SK-N-SH treated with all-trans-retinoic acid at 6 μM for 48 hours (cell line): Measurements from ENCODE around the gene PSAPL1.

Experiments
- ATAC-seq: fragments of 200-7000 bp; cut with Tn5 transposase; 3 replicates; pipeline ENCODE4 v1.9.1; 2020; ENCODE audit warnings: mild to moderate bottlenecking, moderate library complexity
- ARNTL ChIP-seq: fragments of 450-650 bp; formaldehyde crosslinking; IDR thresholded peaks from 2 replicates; pipeline ENCODE4 v1.5.0; 2020; ENCODE audit warnings: low read depth, mild to moderate bottlenecking, moderate library complexity, borderline replicate concordance
- BACH2 ChIP-seq: fragments of 250-450 bp; sonication (Bioruptor Pico); IDR thresholded peaks from 2 replicates; pipeline ENCODE4 v1.9.0; 2021; ENCODE audit warnings: mild to moderate bottlenecking, borderline replicate concordance
- CREB5 ChIP-seq: fragments of 250-450 bp; sonication (Bioruptor Pico); IDR thresholded peaks from 2 replicates; pipeline ENCODE4 v1.5.1; 2020; ENCODE audit warnings: low read depth, mild to moderate bottlenecking, moderate library complexity
- ESRRG ChIP-seq: fragments of 250-450 bp; sonication (Bioruptor Pico); IDR thresholded peaks from 2 replicates; pipeline ENCODE4 v1.6.1; 2021; ENCODE audit warnings: mild to moderate bottlenecking
- GLIS3 ChIP-seq: fragments of 250-450 bp; sonication (Bioruptor Pico); IDR thresholded peaks from 2 replicates; pipeline ENCODE4 v1.5.0; 2020; ENCODE audit warnings: mild to moderate bottlenecking, moderate library complexity
- ISL1 ChIP-seq: fragments of 250-450 bp; sonication (Bioruptor Pico); IDR thresholded peaks from 2 replicates; pipeline ENCODE4 v2.1.2; 2022; ENCODE audit warnings: mild to moderate bottlenecking, moderate library complexity
- PPARA ChIP-seq: fragments of 250-450 bp; sonication (Bioruptor Pico); IDR thresholded peaks from 2 replicates; pipeline ENCODE4 v1.5.0; 2020; ENCODE audit warnings: mild to moderate bottlenecking, borderline replicate concordance
- RARB ChIP-seq: fragments of 250-450 bp; sonication (Bioruptor Pico); IDR thresholded peaks from 2 replicates; pipeline ENCODE4 v1.8.0; 2021; ENCODE audit warnings: mild to moderate bottlenecking, moderate library complexity
- SNAI2 ChIP-seq: fragments of 250-450 bp; sonication (Bioruptor Pico); IDR thresholded peaks from 2 replicates; pipeline ENCODE4 v1.5.0; 2020; ENCODE audit warnings: mild to moderate bottlenecking, moderate library complexity
- TOX ChIP-seq: fragments of 250-450 bp; sonication (Bioruptor Pico); IDR thresholded peaks from 2 replicates; pipeline ENCODE4 v1.8.0; 2021; ENCODE audit warnings: mild to moderate bottlenecking, moderate library complexity, borderline replicate concordance
- ZFP3 ChIP-seq: fragments of 250-450 bp; sonication (Bioruptor Pico); IDR thresholded peaks from 2 replicates; pipeline ENCODE4 v1.5.0; 2020; ENCODE audit warnings: mild to moderate bottlenecking, moderate library complexity
- ZFP30 ChIP-seq: fragments of 450-650 bp; formaldehyde crosslinking; IDR thresholded peaks from 2 replicates; pipeline ENCODE4 v1.5.0; 2022; ENCODE audit warnings: mild to moderate bottlenecking, moderate library complexity
- ZNF565 ChIP-seq: fragments of 450-650 bp; formaldehyde crosslinking; conservative IDR thresholded peaks from 2 replicates; pipeline ENCODE4 v1.5.0; 2020; ENCODE audit warnings: low read depth, mild to moderate bottlenecking, moderate library complexity
- ZNF70 ChIP-seq: fragments of 450-650 bp; formaldehyde crosslinking; IDR thresholded peaks from 2 replicates; pipeline ENCODE4 v1.5.0; 2020; ENCODE audit warnings: mild to moderate bottlenecking, moderate library complexity
- ZNF8 ChIP-seq: fragments of 450-650 bp; formaldehyde crosslinking; IDR thresholded peaks from 2 replicates; pipeline ENCODE4 v1.5.0; 2020; ENCODE audit warnings: mild to moderate bottlenecking, moderate library complexity
- TF ChIP-seq, protein P1 (sequence below): fragments of 250-450 bp; sonication (Bioruptor Pico); IDR thresholded peaks from 2 replicates; pipeline ENCODE4 v1.5.1; 2021; ENCODE audit warnings: mild to moderate bottlenecking, moderate library complexity
- TF ChIP-seq, protein P2 (sequence below): fragments of 250-450 bp; sonication (Bioruptor Pico); IDR thresholded peaks from 2 replicates; pipeline ENCODE4 v1.8.0; 2020; ENCODE audit warnings: mild to moderate bottlenecking, moderate library complexity, borderline replicate concordance
- TF ChIP-seq, protein P3 (sequence below): fragments of 250-450 bp; sonication (Bioruptor Pico); IDR thresholded peaks from 2 replicates; pipeline ENCODE4 v1.8.0; 2021; ENCODE audit warnings: low read depth, mild to moderate bottlenecking, moderate library complexity, borderline replicate concordance
- TF ChIP-seq, protein P4 (sequence below): fragments of 250-450 bp; sonication (Bioruptor Pico); IDR thresholded peaks from 2 replicates; pipeline ENCODE4 v1.5.0; 2020; ENCODE audit warnings: mild to moderate bottlenecking, moderate library complexity

Gene PSAPL1

DNA sequence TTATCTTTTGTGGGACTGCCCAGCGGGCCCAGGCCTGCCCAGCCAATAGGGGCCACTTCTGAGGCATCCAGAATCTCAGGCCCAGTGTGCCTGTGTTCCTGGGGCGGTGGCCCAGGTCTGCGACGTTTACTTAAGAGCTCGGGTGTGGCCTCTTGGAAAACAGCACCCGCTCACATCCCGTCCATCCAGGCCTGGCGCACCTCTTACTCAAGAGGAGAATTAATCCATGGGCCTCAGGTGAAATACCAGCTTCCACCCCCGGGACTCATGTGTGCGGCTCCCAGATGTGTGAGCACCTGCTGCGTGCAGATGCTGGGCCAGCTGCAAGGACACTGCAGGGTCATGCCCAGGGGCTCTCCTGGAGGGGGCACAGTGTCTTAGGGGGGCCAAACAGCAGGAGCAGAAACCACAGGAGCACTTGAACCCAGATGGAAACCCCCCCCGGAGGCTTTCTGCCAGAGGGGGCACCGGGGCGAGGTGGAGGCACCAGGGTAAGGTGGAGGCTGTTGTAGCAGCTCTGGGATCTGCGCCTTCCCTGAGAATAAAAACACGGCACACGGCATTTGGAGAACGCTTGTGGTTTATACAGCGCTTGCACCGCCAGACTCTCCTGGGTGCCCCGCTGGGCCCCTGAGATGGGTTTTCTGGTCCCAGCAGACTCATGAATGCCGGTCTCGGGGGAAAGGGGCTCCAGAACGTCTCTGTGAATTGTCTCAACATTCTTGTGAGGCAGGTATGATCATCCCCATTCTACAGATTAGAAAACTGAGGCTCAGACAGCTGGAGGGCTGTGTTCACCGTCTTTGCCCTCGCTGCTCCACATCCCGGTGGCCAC, 2.8 kb downstream of the PSAPL1 start:
- no peak for TF ChIP-seq ZNF70 (CRISPR knock-in tag)
- no peak for ATAC-seq

GRCh38 chr4:7430965-7431695, 3.6 kb downstream of the PSAPL1 start:
- TF ChIP-seq ZFP30 (CRISPR knock-in tag) (no peak), CREB5 (CRISPR knock-in tag) (no peak), ARNTL (no peak)
- TF ChIP-seq, protein P1, sequence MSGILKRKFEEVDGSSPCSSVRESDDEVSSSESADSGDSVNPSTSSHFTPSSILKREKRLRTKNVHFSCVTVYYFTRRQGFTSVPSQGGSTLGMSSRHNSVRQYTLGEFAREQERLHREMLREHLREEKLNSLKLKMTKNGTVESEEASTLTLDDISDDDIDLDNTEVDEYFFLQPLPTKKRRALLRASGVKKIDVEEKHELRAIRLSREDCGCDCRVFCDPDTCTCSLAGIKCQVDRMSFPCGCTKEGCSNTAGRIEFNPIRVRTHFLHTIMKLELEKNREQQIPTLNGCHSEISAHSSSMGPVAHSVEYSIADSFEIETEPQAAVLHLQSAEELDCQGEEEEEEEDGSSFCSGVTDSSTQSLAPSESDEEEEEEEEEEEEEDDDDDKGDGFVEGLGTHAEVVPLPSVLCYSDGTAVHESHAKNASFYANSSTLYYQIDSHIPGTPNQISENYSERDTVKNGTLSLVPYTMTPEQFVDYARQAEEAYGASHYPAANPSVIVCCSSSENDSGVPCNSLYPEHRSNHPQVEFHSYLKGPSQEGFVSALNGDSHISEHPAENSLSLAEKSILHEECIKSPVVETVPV (CRISPR knock-in tag), result no peak
- no peak for ATAC-seq

DNA sequence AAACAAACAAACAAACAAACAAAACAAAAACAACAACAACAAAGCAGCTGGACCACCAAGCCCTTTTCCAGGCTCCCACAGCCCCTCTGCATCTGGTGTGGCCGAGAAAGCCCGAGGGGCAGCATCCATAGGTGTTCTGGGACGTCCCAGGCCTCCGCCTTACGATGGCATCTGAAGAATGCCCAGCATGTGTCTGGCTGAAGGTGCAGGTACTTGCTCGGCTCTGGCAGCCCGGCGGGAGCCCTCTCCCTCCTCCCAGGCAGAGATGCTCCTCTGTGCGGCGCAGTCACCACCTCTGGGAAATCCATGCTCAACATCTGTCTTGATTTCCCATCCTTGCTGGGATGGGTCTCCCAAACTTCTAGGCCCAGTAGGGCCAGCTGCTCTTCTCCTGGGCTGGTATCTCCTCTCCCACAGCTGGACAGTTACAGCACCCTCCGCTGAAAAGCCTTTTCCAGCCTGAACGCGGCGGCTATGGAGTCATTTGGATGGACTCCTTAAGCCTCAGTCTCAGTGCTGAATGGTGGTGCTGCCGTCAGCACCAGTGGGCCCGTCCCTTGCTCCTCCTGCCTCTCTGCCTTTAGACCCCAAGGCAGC, 4.3 kb downstream of the PSAPL1 start:
- TF ChIP-seq, protein P2, sequence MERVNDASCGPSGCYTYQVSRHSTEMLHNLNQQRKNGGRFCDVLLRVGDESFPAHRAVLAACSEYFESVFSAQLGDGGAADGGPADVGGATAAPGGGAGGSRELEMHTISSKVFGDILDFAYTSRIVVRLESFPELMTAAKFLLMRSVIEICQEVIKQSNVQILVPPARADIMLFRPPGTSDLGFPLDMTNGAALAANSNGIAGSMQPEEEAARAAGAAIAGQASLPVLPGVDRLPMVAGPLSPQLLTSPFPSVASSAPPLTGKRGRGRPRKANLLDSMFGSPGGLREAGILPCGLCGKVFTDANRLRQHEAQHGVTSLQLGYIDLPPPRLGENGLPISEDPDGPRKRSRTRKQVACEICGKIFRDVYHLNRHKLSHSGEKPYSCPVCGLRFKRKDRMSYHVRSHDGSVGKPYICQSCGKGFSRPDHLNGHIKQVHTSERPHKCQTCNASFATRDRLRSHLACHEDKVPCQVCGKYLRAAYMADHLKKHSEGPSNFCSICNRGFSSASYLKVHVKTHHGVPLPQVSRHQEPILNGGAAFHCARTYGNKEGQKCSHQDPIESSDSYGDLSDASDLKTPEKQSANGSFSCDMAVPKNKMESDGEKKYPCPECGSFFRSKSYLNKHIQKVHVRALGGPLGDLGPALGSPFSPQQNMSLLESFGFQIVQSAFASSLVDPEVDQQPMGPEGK (CRISPR knock-in tag), result no peak
- no peak for TF ChIP-seq BACH2 (CRISPR knock-in tag)
- TF ChIP-seq, protein P1 (CRISPR knock-in tag), result no peak
- TF ChIP-seq SNAI2 (CRISPR knock-in tag), result no peak
- no peak for TF ChIP-seq PPARA (CRISPR knock-in tag)
- TF ChIP-seq GLIS3 (CRISPR knock-in tag), result no peak
- TF ChIP-seq, protein P3, sequence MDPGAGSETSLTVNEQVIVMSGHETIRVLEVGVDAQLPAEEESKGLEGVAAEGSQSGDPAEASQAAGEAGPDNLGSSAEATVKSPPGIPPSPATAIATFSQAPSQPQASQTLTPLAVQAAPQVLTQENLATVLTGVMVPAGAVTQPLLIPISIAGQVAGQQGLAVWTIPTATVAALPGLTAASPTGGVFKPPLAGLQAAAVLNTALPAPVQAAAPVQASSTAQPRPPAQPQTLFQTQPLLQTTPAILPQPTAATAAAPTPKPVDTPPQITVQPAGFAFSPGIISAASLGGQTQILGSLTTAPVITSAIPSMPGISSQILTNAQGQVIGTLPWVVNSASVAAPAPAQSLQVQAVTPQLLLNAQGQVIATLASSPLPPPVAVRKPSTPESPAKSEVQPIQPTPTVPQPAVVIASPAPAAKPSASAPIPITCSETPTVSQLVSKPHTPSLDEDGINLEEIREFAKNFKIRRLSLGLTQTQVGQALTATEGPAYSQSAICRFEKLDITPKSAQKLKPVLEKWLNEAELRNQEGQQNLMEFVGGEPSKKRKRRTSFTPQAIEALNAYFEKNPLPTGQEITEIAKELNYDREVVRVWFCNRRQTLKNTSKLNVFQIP, result no peak
- TF ChIP-seq ZNF565, result no peak
- TF ChIP-seq ZFP3 (CRISPR knock-in tag), result no peak
- no peak for TF ChIP-seq ARNTL
- TF ChIP-seq ZNF70 (CRISPR knock-in tag), result no peak
- no peak for TF ChIP-seq ISL1 (CRISPR knock-in tag)
- no peak for TF ChIP-seq ESRRG (CRISPR knock-in tag)
- TF ChIP-seq, protein P4, sequence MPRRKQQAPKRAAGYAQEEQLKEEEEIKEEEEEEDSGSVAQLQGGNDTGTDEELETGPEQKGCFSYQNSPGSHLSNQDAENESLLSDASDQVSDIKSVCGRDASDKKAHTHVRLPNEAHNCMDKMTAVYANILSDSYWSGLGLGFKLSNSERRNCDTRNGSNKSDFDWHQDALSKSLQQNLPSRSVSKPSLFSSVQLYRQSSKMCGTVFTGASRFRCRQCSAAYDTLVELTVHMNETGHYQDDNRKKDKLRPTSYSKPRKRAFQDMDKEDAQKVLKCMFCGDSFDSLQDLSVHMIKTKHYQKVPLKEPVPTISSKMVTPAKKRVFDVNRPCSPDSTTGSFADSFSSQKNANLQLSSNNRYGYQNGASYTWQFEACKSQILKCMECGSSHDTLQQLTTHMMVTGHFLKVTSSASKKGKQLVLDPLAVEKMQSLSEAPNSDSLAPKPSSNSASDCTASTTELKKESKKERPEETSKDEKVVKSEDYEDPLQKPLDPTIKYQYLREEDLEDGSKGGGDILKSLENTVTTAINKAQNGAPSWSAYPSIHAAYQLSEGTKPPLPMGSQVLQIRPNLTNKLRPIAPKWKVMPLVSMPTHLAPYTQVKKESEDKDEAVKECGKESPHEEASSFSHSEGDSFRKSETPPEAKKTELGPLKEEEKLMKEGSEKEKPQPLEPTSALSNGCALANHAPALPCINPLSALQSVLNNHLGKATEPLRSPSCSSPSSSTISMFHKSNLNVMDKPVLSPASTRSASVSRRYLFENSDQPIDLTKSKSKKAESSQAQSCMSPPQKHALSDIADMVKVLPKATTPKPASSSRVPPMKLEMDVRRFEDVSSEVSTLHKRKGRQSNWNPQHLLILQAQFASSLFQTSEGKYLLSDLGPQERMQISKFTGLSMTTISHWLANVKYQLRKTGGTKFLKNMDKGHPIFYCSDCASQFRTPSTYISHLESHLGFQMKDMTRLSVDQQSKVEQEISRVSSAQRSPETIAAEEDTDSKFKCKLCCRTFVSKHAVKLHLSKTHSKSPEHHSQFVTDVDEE (CRISPR knock-in tag), result no peak
- no peak for TF ChIP-seq ZNF8 (CRISPR knock-in tag)
- TF ChIP-seq RARB (CRISPR knock-in tag), result no peak
- TF ChIP-seq CREB5 (CRISPR knock-in tag), result no peak
- no peak for TF ChIP-seq TOX (CRISPR knock-in tag)
- ATAC-seq, result no peak
